Heart left ventricle (tissue), 16 donors: ENCODE data around the gene DEFB125. TPM values are rescaled to one million over a fixed set of nuclear protein-coding genes. Genes with fewer than 3 reads are reported as not detected.

Experiments
- ATAC-seq, 4 donors: fragments of 200-7000 bp; cut with Tn5 transposase; one replicate each; pipeline ENCODE4 v1.9.1; 2020 to 2022; ENCODE audit warnings: moderate library complexity in 4 of 4, mild to moderate bottlenecking in 3 of 4, moderate number of reproducible peaks in 1 of 4
- DNase-seq, 5 donors: peaks; one replicate each; pipeline ENCODE4 v3.0.0-alpha.2; 2020
- H3K27ac ChIP-seq, 12 donors: fragments of 200-600 bp; sonication (generic) in 4 of 12; one replicate each; pipeline versions ENCODE4 v1.5.0 to v1.8.0; 2016 to 2022; ENCODE audit warnings: mild to moderate bottlenecking in 2 of 12
- H3K27me3 ChIP-seq, 9 donors: fragments of 200-600 bp; sonication (generic) in 2 of 9; one replicate each; pipeline versions ENCODE4 v1.5.1 to v1.8.0; 2016 to 2022; ENCODE audit warnings: mild to moderate bottlenecking in 3 of 9
- H3K36me3 ChIP-seq, 9 donors: fragments of 200-600 bp; sonication (generic) in 2 of 9; one replicate each; pipeline versions ENCODE4 v1.5.0 to v1.8.0; 2018 to 2022; ENCODE audit warnings: mild to moderate bottlenecking in 2 of 9
- H3K4me1 ChIP-seq, 12 donors: fragments of 200-600 bp; sonication (generic) in 4 of 12; one replicate each; pipeline versions ENCODE4 v1.5.0 to v1.8.0; 2016 to 2022; ENCODE audit warnings: mild to moderate bottlenecking in 3 of 12
- H3K4me3 ChIP-seq, 12 donors: fragments of 200-600 bp; sonication (generic) in 4 of 12; one replicate each; pipeline versions ENCODE4 v1.5.0 to v1.8.0; 2017 to 2022; ENCODE audit warnings: mild to moderate bottlenecking in 9 of 12, moderate library complexity in 4 of 12
- H3K9me3 ChIP-seq, 12 donors: fragments of 200-600 bp; sonication (generic) in 4 of 12; one replicate each; pipeline versions ENCODE4 v1.5.0 to v1.8.0; 2016 to 2022; ENCODE audit warnings: mild to moderate bottlenecking in 1 of 12
- CTCF ChIP-seq, 12 donors: fragments of 200-600 bp; sonication (generic) in 4 of 12; IDR thresholded peaks; one replicate each; pipeline versions ENCODE4 v1.5.0 to v1.8.0; 2018 to 2022; ENCODE audit warnings: antibody characterized with exemption in 12 of 12, mild to moderate bottlenecking in 5 of 12
- POLR2A ChIP-seq, 2 donors: fragments of 450-650 bp; IDR thresholded peaks; one replicate each; pipeline ENCODE4 v1.6.1; 2017; ENCODE audit warnings: antibody characterized with exemption in 2 of 2, mild to moderate bottlenecking in 2 of 2, moderate library complexity in 2 of 2
- WGBS, 4 donors: extraction: QIAGEN DNeasy Blood & Tissue Kit in 2 of 4; methylation state at CpG; one replicate each; pipeline versions ENCODE4 v1.1.5 to v1.1.7; 2013 to 2018; 5-methylcytosine and 5-hydroxymethylcytosine counted together
- intact Hi-C, 10 donors: fragments of 100-400 bp; cut with DNase I; formaldehyde crosslinking; loops; one replicate each; pipeline versions ENCODE4 v1.11.1 to v1.14.2; 2022
- polyA plus RNA-seq, 2 donors: library from polyadenylated mRNA; stranded (reverse); fragments of 200-250 nt; gene quantifications; one replicate each; pipeline ENCODE4 v1.2.3, GENCODE V29; 2013
- total RNA-seq, 9 donors: library from RNA; depleted of rRNA in 2 of 9; stranded (reverse); fragments of >200 nt in 2 of 9; fragmentation: NEBNext Ultra II Directional in 3 of 9; extraction: Animal tissue kit (Norgen Biotek cat#: 25700) in 3 of 9; gene quantifications; one replicate each; pipeline versions ENCODE4 v1.1.0 to v1.2.4, GENCODE V29; 2016 to 2023
- donor health status: ischemic (EF 13 %, LVEDD 7.1; RV severe dilation, severe dysfunction).
- donor health status: healthy with polysubstance abuse.
- donor health status: DM: no; HTN: yes; CAD: no.
- donor health status: DM: no; HTN: no; CAD: no.
- donor health status: ischemic (EF 25% LVEDD 6.9; RV normal size, moderate dysfunction).
- donor health status: ischemic (EF 25% LVEDD 5.7; RV mildly dilated, moderate dysfunction).
- donor health status: healthy.
- donor health status: DM: yes; HTN: yes; CAD: no.
- donor health status: ischemic (EF 35%, LVEDD 5.7; RV mildly dilated, moderate dysfunction).
- donor health status: nonischemic (EF 11% LVEDD 7.7; RV severe dilation, severe dysfunction).
- donor health status: DM: yes; HTN: yes; CAD: no.
- donor health status: PGD.
- donor health status: ischemic (EF 29% LVEDD 5.4; RV normal size, mild dysfunction).
- donor health status: nonischemic (EF 23%, LVEDD 6.1; RV moderate dilation, normal function).

DEFB125 gene
- total and polyA plus RNA-seq, 11 donors = not detected

- Histone ChIP-seq H3K27me3 (peaks cover 0 to 21% (median 0%) of the 10 kb centered on the region in 9 donors), H3K4me1 (no peaks in the 10 kb centered on the region), H3K9me3 (no peaks in the 10 kb centered on the region), H3K36me3 (no peaks in the 10 kb centered on the region), H3K27ac (no peak overlapping the region), H3K4me3 (no peak overlapping the region)
- no peak for TF ChIP-seq POLR2A (IDR thresholded peaks at IDR 0.05)
- TF ChIP-seq CTCF (IDR thresholded peaks at IDR 0.05) = no peak
- DNase-seq (no peak), ATAC-seq (no peak)
- intact Hi-C loops = no loop called here
- 50 to 79% (median 61%) methylated on average over 2 of the region's 2 CpGs for WGBS, 4 donors
These were observed 58.4 kb downstream of the DEFB125 start for GRCh38 chr20:145877-146276.

Other genes with a start within 250 kb of the DEFB125 start
- not detected for gene DEFB126, start 54.9 kb downstream of the DEFB125 start, total RNA-seq
- gene DEFB126, start 54.9 kb downstream of the DEFB125 start, polyA plus RNA-seq = not detected
- not detected for gene DEFB127, start 69.8 kb downstream of the DEFB125 start, total RNA-seq
- gene DEFB127, start 69.8 kb downstream of the DEFB125 start, polyA plus RNA-seq = not detected
- gene DEFB128, start 102.0 kb downstream of the DEFB125 start, total RNA-seq = not detected
- not detected for gene DEFB128, start 102.0 kb downstream of the DEFB125 start, polyA plus RNA-seq
- not detected for gene DEFB129, start 139.6 kb downstream of the DEFB125 start, total RNA-seq
- not detected for gene DEFB129, start 139.6 kb downstream of the DEFB125 start, polyA plus RNA-seq
- under 1 TPM in 2 of 9 donors, not detected in 7; 0.35 to 0.59 TPM for gene DEFB132, start 170.1 kb downstream of the DEFB125 start, total RNA-seq
- not detected for gene DEFB132, start 170.1 kb downstream of the DEFB125 start, polyA plus RNA-seq
- gene C20orf96, start 203.1 kb downstream of the DEFB125 start, total RNA-seq = 1 to 10 TPM in 8 of 9 donors, under 1 TPM in 1; 0.64 to 6.6 (median 4.5) TPM
- 1 to 10 TPM; 2.8 to 3.6 TPM for gene C20orf96, start 203.1 kb downstream of the DEFB125 start, polyA plus RNA-seq
- 10 to 100 TPM in 5 of 9 donors, 1 to 10 TPM in 4; 6.9 to 15.3 (median 11.4) TPM for gene ZCCHC3, start 209.9 kb downstream of the DEFB125 start, total RNA-seq
- 1 to 10 TPM; 9.2 to 9.3 TPM for gene ZCCHC3, start 209.9 kb downstream of the DEFB125 start, polyA plus RNA-seq
- gene SOX12, start 237.9 kb downstream of the DEFB125 start, total RNA-seq = 10 to 100 TPM in 7 of 9 donors, 1 to 10 TPM in 2; 6.9 to 19.9 (median 11.5) TPM
- gene SOX12, start 237.9 kb downstream of the DEFB125 start, polyA plus RNA-seq = 1 to 10 TPM; 5.4 to 7.2 TPM